MCF 10A (cell line): ENCODE results near the gene SEC61A1. TPM values are rescaled to one million over a fixed set of nuclear protein-coding genes. Genes with fewer than 3 reads are reported as not detected.

Experiments
- Bru-seq: library from RNA; stranded (reverse); fragments of 400-500 nt; gene quantifications from one replicate; lab custom pipeline; 2021; lab: Mats Ljungman, UMichigan
- BruChase-seq, 2 experiments: library from RNA; stranded (reverse); fragments of 400-500 nt; gene quantifications; one replicate each; lab custom pipeline; 2021; lab: Mats Ljungman, UMichigan
- BruUV-seq: library from RNA; stranded (reverse); fragments of 400-500 nt; replicated peaks from 2 replicates; lab custom pipeline; 2021; lab: Mats Ljungman, UMichigan
- CTCF ChIA-PET: fragments of 300-600 bp; sonication (Branson Sonifier 250); formaldehyde crosslinking; extraction: SDS; loops from one replicate; lab custom pipeline; 2021; ENCODE audit warnings: antibody characterized with exemption, inconsistent platforms; lab: Yijun Ruan, JAX
- POLR2A ChIA-PET: fragments of 300-600, 350-650 bp; sonication (Branson Sonifier 250); formaldehyde crosslinking; extraction: SDS; loops from one replicate; lab custom pipeline; 2020; ENCODE audit warnings: antibody characterized with exemption, inconsistent platforms; lab: Yijun Ruan, JAX
- DNase-seq: peaks from one replicate; pipeline ENCODE4 v3.0.0-alpha.2; 2018; ENCODE audit not compliant: unreplicated experiment
- H3K27ac Mint-ChIP-seq: one replicate; pipeline ENCODE4 v1.8.0; 2022; ENCODE audit warnings: mild to moderate bottlenecking, low read depth, mixed read lengths; ENCODE audit not compliant: unreplicated experiment
- H3K27me3 Mint-ChIP-seq: one replicate; pipeline ENCODE4 v1.8.0; 2022; ENCODE audit warnings: mixed read lengths; ENCODE audit not compliant: insufficient read depth, unreplicated experiment
- H3K36me3 Mint-ChIP-seq: one replicate; pipeline ENCODE4 v1.8.0; 2022; ENCODE audit warnings: mild to moderate bottlenecking, moderate library complexity, mixed read lengths; ENCODE audit not compliant: insufficient read depth, unreplicated experiment
- H3K4me1 Mint-ChIP-seq: one replicate; pipeline ENCODE4 v1.8.0; 2022; ENCODE audit warnings: mixed read lengths; ENCODE audit not compliant: insufficient read depth, unreplicated experiment
- H3K4me3 Mint-ChIP-seq: one replicate; pipeline ENCODE4 v1.8.0; 2022; ENCODE audit warnings: mild to moderate bottlenecking, moderate library complexity, mixed read lengths; ENCODE audit not compliant: unreplicated experiment
- H3K9me3 Mint-ChIP-seq: one replicate; pipeline ENCODE4 v1.8.0; 2022; ENCODE audit warnings: mixed read lengths; ENCODE audit not compliant: unreplicated experiment
- intact Hi-C: fragments of 100-400 bp; cut with micrococcal nuclease; formaldehyde crosslinking; loops from 2 replicates; pipeline ENCODE4 v1.14.1; 2022
- long read RNA-seq: library from polyadenylated mRNA; stranded (forward); transcript quantifications from one replicate; pipeline ENCODE4 v2.0.0, GENCODE V29; 2022
- total RNA-seq: library from RNA; stranded (reverse); gene quantifications from 2 replicates; pipeline ENCODE4 v1.2.3, GENCODE V29; 2022
- TF ChIP-seq, protein P1 (sequence below): fragments of 200-600 bp; IDR thresholded peaks from one replicate; pipeline ENCODE4 v1.8.0; 2022; ENCODE audit warnings: antibody characterized with exemption, mild to moderate bottlenecking; ENCODE audit not compliant: unreplicated experiment

The SEC61A1 gene
- 418 and 519 TPM in 2 replicates for total RNA-seq
- Bru-seq, nascent RNA, result percentile 98 among the genes with signal in this experiment
- BruChase-seq, experiment 1, labeled RNA remaining after a 6-hour chase, result percentile 100 among the genes with signal in this experiment
- percentile 99 among the genes with signal in this experiment for BruChase-seq, experiment 2, labeled RNA remaining after a 2-hour chase
- long read RNA-seq, transcript SEC61A1-201 (12 exons, 3,635 nt), result major isoform, 1,114 of 1,462 reads
- long read RNA-seq, transcript SEC61A1-207 (2 exons, 555 nt), result minor isoform, 10 of 1,462 reads
- long read RNA-seq, partial matches to known transcripts, result 128 of 1,462 reads
- long read RNA-seq, other reads (novel, unspliced or antisense), result 210 of 1,462 reads

DNA sequence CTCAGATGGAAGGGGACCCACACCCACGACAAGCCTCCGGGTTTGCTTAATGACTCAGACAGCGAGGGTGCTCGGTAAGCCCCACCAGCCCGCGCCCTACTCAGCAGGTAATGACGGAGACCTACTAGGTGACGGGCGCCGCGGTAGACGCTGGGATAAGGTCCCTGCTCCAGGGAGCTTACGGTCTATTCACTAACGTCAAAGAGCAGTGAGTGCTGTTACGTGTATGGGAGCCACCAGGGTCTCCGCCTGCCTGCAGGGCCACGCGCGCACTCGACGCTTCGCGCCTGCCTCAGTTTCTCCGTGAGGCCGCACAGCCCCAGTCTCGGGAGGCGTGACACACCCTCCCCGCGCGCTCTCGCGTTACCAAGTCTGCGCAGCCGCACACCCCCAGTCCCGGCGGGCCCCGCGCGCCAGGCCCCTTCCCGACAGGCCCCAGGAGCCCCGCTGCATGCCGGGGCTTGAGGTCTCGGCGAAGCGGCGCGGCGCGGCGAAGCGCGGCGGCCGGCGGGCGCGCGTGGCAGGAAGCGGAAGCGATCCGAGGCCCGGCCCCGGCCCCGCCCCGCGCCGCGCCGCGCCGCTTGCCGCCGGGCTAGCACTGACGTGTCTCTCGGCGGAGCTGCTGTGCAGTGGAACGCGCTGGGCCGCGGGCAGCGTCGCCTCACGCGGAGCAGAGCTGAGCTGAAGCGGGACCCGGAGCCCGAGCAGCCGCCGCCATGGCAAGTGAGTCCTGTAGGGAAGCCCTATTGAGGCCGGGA, at the start of gene SEC61A1:
SEC61A1 (plus strand) TSS at position 601 of the 758 bp plus-strand sequence; CDS start at position 717, 116 bp downstream.
- peaks cover 37% of the 10 kb centered on the region for H3K4me1 Mint-ChIP-seq
- peak within 1 kb of the TSS; percentile 92 for H3K27ac Mint-ChIP-seq
- peak; percentile 93 for DNase-seq
- BruUV-seq, result no TSS peak
- no peaks in the 10 kb centered on the region for H3K27me3 Mint-ChIP-seq
- peaks cover 40% of the 10 kb centered on the region for H3K36me3 Mint-ChIP-seq
- H3K9me3 Mint-ChIP-seq, result no peaks in the 10 kb centered on the region
- intact Hi-C loops, result loop anchor here (1.0 kb wide), 1 partner anchor 42 kb away; no protein-coding TSS in a partner anchor
- TF ChIP-seq, protein P1, sequence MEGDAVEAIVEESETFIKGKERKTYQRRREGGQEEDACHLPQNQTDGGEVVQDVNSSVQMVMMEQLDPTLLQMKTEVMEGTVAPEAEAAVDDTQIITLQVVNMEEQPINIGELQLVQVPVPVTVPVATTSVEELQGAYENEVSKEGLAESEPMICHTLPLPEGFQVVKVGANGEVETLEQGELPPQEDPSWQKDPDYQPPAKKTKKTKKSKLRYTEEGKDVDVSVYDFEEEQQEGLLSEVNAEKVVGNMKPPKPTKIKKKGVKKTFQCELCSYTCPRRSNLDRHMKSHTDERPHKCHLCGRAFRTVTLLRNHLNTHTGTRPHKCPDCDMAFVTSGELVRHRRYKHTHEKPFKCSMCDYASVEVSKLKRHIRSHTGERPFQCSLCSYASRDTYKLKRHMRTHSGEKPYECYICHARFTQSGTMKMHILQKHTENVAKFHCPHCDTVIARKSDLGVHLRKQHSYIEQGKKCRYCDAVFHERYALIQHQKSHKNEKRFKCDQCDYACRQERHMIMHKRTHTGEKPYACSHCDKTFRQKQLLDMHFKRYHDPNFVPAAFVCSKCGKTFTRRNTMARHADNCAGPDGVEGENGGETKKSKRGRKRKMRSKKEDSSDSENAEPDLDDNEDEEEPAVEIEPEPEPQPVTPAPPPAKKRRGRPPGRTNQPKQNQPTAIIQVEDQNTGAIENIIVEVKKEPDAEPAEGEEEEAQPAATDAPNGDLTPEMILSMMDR, result no peak
- CTCF ChIA-PET, result interaction anchor here (0.6 to 2.1 kb wide), 4 partner anchors 15 to 629 kb away, joined by 3 to 13 read pairs (median 3); no protein-coding TSS in a partner anchor
- POLR2A ChIA-PET, result interaction anchor here (0.7 to 3.0 kb wide), 10 partner anchors 9 to 461 kb away, joined by 3 to 17 read pairs (median 6); partner anchors contain the start of gene RUVBL1
- H3K4me3 Mint-ChIP-seq, result peak within 1 kb of the TSS; percentile 100

DNA sequence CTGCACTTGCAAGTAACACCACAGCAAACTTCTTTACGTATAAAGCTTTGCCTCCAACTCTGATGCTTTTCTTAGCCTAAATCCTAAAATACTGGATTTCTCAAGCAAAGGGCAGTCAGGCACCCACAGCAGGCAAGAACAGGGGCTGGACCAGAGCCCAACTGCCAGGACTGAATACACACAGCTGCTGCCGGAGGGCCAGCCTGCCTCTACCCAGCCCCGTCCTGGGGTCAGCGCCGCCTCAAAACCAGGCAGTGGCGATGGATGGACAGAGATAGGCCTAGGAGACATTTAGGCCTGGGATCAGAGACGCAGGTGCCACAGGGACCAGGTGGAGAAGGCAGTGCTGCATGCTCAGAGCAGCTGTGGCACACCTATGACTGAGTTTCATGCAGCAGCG, 47.6 kb upstream of the SEC61A1 start:
- H3K9me3 Mint-ChIP-seq, result no peaks in the 10 kb centered on the region
- no peak for DNase-seq
- peaks cover 35% of the 10 kb centered on the region for H3K27me3 Mint-ChIP-seq
- peaks cover 4% of the 10 kb centered on the region for H3K4me1 Mint-ChIP-seq
- no peaks in the 10 kb centered on the region for H3K36me3 Mint-ChIP-seq
- ChIA-PET POLR2A (no interaction called here), CTCF (interaction anchor here (0.6 kb wide), 1 partner anchor 17 kb away, joined by 3 read pairs; no protein-coding TSS in a partner anchor)
- intact Hi-C loops, result no loop called here
- no peak overlapping the region for H3K27ac Mint-ChIP-seq
- no TSS peak for BruUV-seq
- TF ChIP-seq, protein P1, result no peak
- H3K4me3 Mint-ChIP-seq, result no peak overlapping the region

DNA sequence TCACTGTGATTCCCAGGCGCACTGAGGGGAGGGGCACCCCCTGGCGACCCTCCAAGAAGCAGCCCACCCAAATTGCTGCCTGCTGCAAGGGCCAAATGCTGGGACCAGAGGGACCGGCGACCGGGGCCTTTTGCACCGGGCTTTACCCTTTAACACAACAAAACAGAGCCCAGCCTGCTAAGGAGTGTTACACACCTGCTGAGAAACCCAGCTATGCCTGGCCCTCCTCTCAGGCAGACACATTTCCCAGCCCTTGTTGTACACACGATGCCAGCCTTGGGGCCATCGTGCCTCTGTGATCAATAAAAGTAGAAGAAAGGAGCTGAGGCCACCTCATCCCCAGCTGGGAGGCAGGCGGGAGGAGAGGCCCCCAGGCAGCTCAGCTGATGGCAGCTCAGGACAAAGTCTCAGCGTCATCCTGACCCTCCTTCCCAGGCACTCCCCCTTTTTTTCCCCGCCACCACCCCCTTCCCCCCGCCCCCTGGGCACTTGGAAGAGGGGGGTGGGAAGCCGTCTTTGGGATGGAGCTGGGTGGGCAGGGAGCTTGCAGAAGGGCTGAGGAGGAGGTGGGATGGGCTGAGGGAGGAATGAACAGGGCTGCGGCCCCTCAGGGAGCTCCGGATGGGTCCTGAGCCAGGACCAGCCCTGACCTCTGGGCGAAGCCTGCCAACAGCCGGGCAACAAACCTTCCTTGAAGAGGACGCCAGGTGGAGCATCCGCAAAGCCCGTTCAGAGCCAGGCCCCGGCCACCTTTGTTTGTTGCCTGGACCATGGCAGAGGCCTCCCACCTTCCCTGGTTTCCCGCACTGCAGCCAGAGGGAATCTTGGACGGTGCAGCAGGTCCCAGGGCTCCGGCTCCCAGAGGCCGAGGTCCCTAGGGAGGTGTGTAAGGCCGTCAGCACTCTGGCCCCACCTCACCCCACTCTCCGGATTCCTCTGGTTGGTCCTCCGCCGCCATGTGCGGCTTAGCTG, 45.9 kb upstream of the SEC61A1 start:
- H3K4me1 Mint-ChIP-seq, result peaks cover 20% of the 10 kb centered on the region
- DNase-seq, result no peak
- H3K27me3 Mint-ChIP-seq, result peaks cover 20% of the 10 kb centered on the region
- TF ChIP-seq, protein P1, result no peak
- no peak overlapping the region for H3K27ac Mint-ChIP-seq
- no peak overlapping the region for H3K4me3 Mint-ChIP-seq
- no TSS peak for BruUV-seq
- intact Hi-C loops, result no loop called here
- ChIA-PET POLR2A (no interaction called here), CTCF (interaction anchor here (0.7 kb wide), 1 partner anchor 94 kb away, joined by 6 read pairs; no protein-coding TSS in a partner anchor)
- no peaks in the 10 kb centered on the region for H3K36me3 Mint-ChIP-seq
- no peaks in the 10 kb centered on the region for H3K9me3 Mint-ChIP-seq
